ENCODE data around the gene RACK1.

GRCh38 chr5:181233801-181234454, 9.8 kb downstream of the RACK1 start:
- TF ChIP-seq ZNF274 (IDR thresholded peaks at IDR 0.05; ENCODE audit: low read depth, low read length) (no peak), YY1 (IDR thresholded peaks at IDR 0.05; ENCODE audit: insufficient read depth, insufficient read length) (no peak)
